H9 (cell line): Measurements from ENCODE around the gene GCG. TPM values are rescaled to one million over a fixed set of nuclear protein-coding genes. Genes with fewer than 3 reads are reported as not detected.

Source experiments
- DNase-seq: peaks from one replicate; pipeline ENCODE4 v3.0.0-alpha.2; 2017
- H2AFZ ChIP-seq: one replicate; pipeline ENCODE4 v1.6.1; 2013; ENCODE audit warnings: mild to moderate bottlenecking, low read length, control low read depth, moderate library complexity
- H2AK5ac ChIP-seq: 2 replicates; pipeline ENCODE4 v1.6.1; 2013; ENCODE audit warnings: low read length, control low read depth, mixed read lengths; ENCODE audit not compliant: insufficient read length
- H2BK120ac ChIP-seq: one replicate; pipeline ENCODE4 v1.6.1; 2013; ENCODE audit warnings: low read depth, mild to moderate bottlenecking, low read length, control low read depth, inconsistent platforms; ENCODE audit not compliant: poor library complexity, severe bottlenecking
- H2BK12ac ChIP-seq: 2 replicates; pipeline ENCODE4 v1.6.1; 2013; ENCODE audit warnings: low read length, control low read depth, mixed read lengths, low read depth; ENCODE audit not compliant: insufficient read length
- H2BK15ac ChIP-seq: 2 replicates; pipeline ENCODE4 v1.6.1; 2013; ENCODE audit warnings: low read depth, low read length, control low read depth
- H2BK20ac ChIP-seq: one replicate; pipeline ENCODE4 v1.6.1; 2013; ENCODE audit warnings: low read depth, mild to moderate bottlenecking, low read length, control low read depth, inconsistent platforms; ENCODE audit not compliant: poor library complexity, severe bottlenecking
- H2BK5ac ChIP-seq: 2 replicates; pipeline ENCODE4 v1.6.1; 2013; ENCODE audit warnings: low read length, control low read depth, mixed read lengths; ENCODE audit not compliant: insufficient read length
- H3K14ac ChIP-seq: 2 replicates; pipeline ENCODE4 v1.6.1; 2013; ENCODE audit warnings: low read length, control low read depth; ENCODE audit not compliant: insufficient read depth
- H3K18ac ChIP-seq: 2 replicates; pipeline ENCODE4 v1.6.1; 2013; ENCODE audit warnings: low read depth, mild to moderate bottlenecking, mixed read lengths, low read length, control low read depth; ENCODE audit not compliant: insufficient read length
- H3K23ac ChIP-seq: 2 replicates; pipeline ENCODE4 v1.6.1; 2013; ENCODE audit warnings: low read length, control low read depth, mixed read lengths, low read depth; ENCODE audit not compliant: insufficient read length
- H3K23me2 ChIP-seq: 2 replicates; pipeline ENCODE4 v1.6.1; 2013; ENCODE audit warnings: low read depth, mild to moderate bottlenecking, mixed read lengths, low read length, control low read depth; ENCODE audit not compliant: insufficient read length, poor library complexity, severe bottlenecking
- H3K27ac ChIP-seq: 2 replicates; pipeline ENCODE4 v1.5.1; 2013; ENCODE audit warnings: low read length, control low read depth, mixed read lengths, low read depth; ENCODE audit not compliant: insufficient read length
- H3K27me3 ChIP-seq: 2 replicates; pipeline ENCODE4 v1.6.1; 2013; ENCODE audit warnings: low read length, control low read depth, inconsistent platforms; ENCODE audit not compliant: insufficient read depth
- H3K4ac ChIP-seq: 2 replicates; pipeline ENCODE4 v1.6.1; 2013; ENCODE audit warnings: low read depth, mild to moderate bottlenecking, control low read depth, inconsistent platforms, low read length, moderate library complexity
- H3K4me1 ChIP-seq: 2 replicates; pipeline ENCODE4 v1.6.1; 2013; ENCODE audit warnings: low read length, control low read depth, inconsistent platforms; ENCODE audit not compliant: insufficient read depth
- H3K4me2 ChIP-seq: 2 replicates; pipeline ENCODE4 v1.6.1; 2013; ENCODE audit warnings: low read length, control low read depth, mixed read lengths; ENCODE audit not compliant: insufficient read length, insufficient read depth
- H3K56ac ChIP-seq: 2 replicates; pipeline ENCODE4 v1.6.1; 2013; ENCODE audit warnings: low read depth, mild to moderate bottlenecking, mixed read lengths, low read length, control low read depth; ENCODE audit not compliant: insufficient read length
- H3K79me1 ChIP-seq: 2 replicates; pipeline ENCODE4 v1.6.1; 2013; ENCODE audit warnings: low read depth, mild to moderate bottlenecking, moderate library complexity, low read length, control low read depth, inconsistent platforms; ENCODE audit not compliant: insufficient read depth, poor library complexity, severe bottlenecking
- H3K79me2 ChIP-seq: 2 replicates; pipeline ENCODE4 v1.6.1; 2013; ENCODE audit warnings: low read length, control low read depth, inconsistent platforms; ENCODE audit not compliant: insufficient read depth
- H3K9ac ChIP-seq: 2 replicates; pipeline ENCODE4 v1.6.1; 2013; ENCODE audit warnings: low read length, control low read depth, mixed read lengths; ENCODE audit not compliant: insufficient read length; ENCODE audit errors: extremely low read depth
- H3K9me3 ChIP-seq: one replicate; pipeline ENCODE4 v1.6.1; 2013; ENCODE audit warnings: low read depth, low read length, inconsistent platforms; ENCODE audit not compliant: control insufficient read depth
- H3T11ph ChIP-seq: one replicate; pipeline ENCODE4 v1.6.1; 2013; ENCODE audit warnings: mild to moderate bottlenecking, low read length, control low read depth, inconsistent platforms
- H4K20me1 ChIP-seq: one replicate; pipeline ENCODE4 v1.6.1; 2013; ENCODE audit not compliant: control insufficient read depth, insufficient read length, insufficient read depth
- H4K5ac ChIP-seq: 2 replicates; pipeline ENCODE4 v1.6.1; 2013; ENCODE audit warnings: low read depth, mild to moderate bottlenecking, mixed read lengths, low read length, control low read depth; ENCODE audit not compliant: insufficient read length
- H4K8ac ChIP-seq: replicated peaks from 2 replicates; pipeline ENCODE4 v1.6.1; 2013; ENCODE audit warnings: low read length, control low read depth, mixed read lengths, low read depth; ENCODE audit not compliant: insufficient read length
- H4K91ac ChIP-seq: 2 replicates; pipeline ENCODE4 v1.6.1; 2013; ENCODE audit warnings: low read depth, mild to moderate bottlenecking, moderate library complexity, mixed read lengths, low read length, control low read depth; ENCODE audit not compliant: insufficient read length
- H3K27ac Mint-ChIP-seq, 3 experiments: 2 replicates in 2 of 3; 3 replicates in 1 of 3; pipeline ENCODE4 v1.8.0; 2020 to 2021; ENCODE audit warnings: mixed read lengths in 3 of 3, mild to moderate bottlenecking in 1 of 3, moderate library complexity in 1 of 3
- H3K27me3 Mint-ChIP-seq: 2 replicates; pipeline ENCODE4 v1.8.0; 2021; ENCODE audit warnings: low read depth, mild to moderate bottlenecking, moderate library complexity, mixed read lengths
- H3K36me3 Mint-ChIP-seq, 3 experiments: 2 replicates in 2 of 3; 3 replicates in 1 of 3; pipeline ENCODE4 v1.8.0; 2020 to 2021; ENCODE audit warnings: low read depth in 3 of 3, mixed read lengths in 3 of 3; ENCODE audit not compliant: insufficient read depth in 1 of 3
- H3K4me1 Mint-ChIP-seq, 2 experiments: 2 replicates each; pipeline ENCODE4 v1.8.0; 2020; ENCODE audit warnings: mixed read lengths in 2 of 2
- H3K4me3 Mint-ChIP-seq, 2 experiments: 2 replicates in 1 of 2; 3 replicates in 1 of 2; pipeline ENCODE4 v1.8.0; 2020 to 2021; ENCODE audit warnings: mild to moderate bottlenecking in 2 of 2, mixed read lengths in 2 of 2, moderate library complexity in 1 of 2
- H3K9me3 Mint-ChIP-seq, 2 experiments: 2 replicates in 1 of 2; 3 replicates in 1 of 2; pipeline ENCODE4 v1.8.0; 2020; ENCODE audit warnings: mild to moderate bottlenecking in 2 of 2, mixed read lengths in 2 of 2, moderate library complexity in 1 of 2
- WGBS: extraction: QIAGEN DNeasy Blood & Tissue Kit; methylation state at CpG from one replicate; pipeline ENCODE4 v1.1.7; 2013; ENCODE audit warnings: missing lambda C conversion rate, low lambda C conversion rate, mixed read lengths; ENCODE audit not compliant: insufficient read length; ENCODE audit errors: extremely low coverage; 5-methylcytosine and 5-hydroxymethylcytosine counted together
- total RNA-seq: library from RNA; stranded (reverse); gene quantifications from 2 replicates; pipeline ENCODE4 v1.2.1, GENCODE V29; 2021
- TF ChIP-seq, protein P1 (sequence below): fragments of 200-600 bp; sonication (generic); conservative IDR thresholded peaks from 3 replicates; pipeline ENCODE4 v1.8.0; 2021; ENCODE audit warnings: antibody characterized with exemption, mild to moderate bottlenecking

Gene GCG
- total RNA-seq, 1 experiment from 2014 or later: not detected

DNA sequence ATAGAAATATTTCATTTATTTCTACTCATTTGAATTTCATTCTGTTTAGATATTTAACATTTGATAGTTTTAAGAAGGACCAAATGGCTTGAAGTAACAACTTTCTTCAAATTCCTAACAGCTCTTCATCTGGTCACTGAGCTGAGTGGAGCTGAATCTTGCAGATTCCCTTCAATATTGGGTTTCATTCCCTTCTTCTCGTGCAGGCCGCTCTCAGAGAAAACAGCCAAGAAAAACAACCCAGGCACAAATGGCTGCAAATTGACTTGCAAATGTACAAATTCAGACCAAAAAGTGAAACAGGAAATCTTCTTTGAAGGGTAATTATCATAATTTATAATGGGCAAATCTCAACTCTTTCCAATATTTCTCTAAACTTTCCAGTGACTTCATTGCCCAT, 30.3 kb upstream of the GCG start:
- Mint-ChIP-seq H3K4me3 (no peak overlapping the region), H3K27me3 (no peaks in the 10 kb centered on the region), H3K9me3 (no peaks in the 10 kb centered on the region), H3K27ac (no peak overlapping the region), H3K4me1 (0 out of 4 replicates have a peak, but pooled peaks cover 0 to under 1% of the 10 kb centered on the region in 2 experiments), H3K36me3 (no peaks in the 10 kb centered on the region)
- WGBS: no CpG with 5 or more reads among the region's 2 CpGs
- H4K5ac ChIP-seq: no peak overlapping the region
- H2BK20ac ChIP-seq: no peak overlapping the region
- H2BK12ac ChIP-seq: no peak overlapping the region
- H3K56ac ChIP-seq: no peak overlapping the region
- H2AK5ac ChIP-seq: no peak overlapping the region
- H3K79me1 ChIP-seq: no peaks in the 10 kb centered on the region
- H4K91ac ChIP-seq: no peak overlapping the region
- DNase-seq: no peak
- no peak overlapping the region for H4K8ac ChIP-seq
- H2AFZ ChIP-seq: no peak overlapping the region
- no peak overlapping the region for H3K23ac ChIP-seq
- H3K4ac ChIP-seq: no peak overlapping the region
- no peak overlapping the region for H2BK5ac ChIP-seq
- no peak overlapping the region for H3K18ac ChIP-seq
- no peaks in the 10 kb centered on the region for H3K9me3 ChIP-seq
- no peak overlapping the region for H3K14ac ChIP-seq
- no peak overlapping the region for H2BK15ac ChIP-seq
- H3T11ph ChIP-seq: no peak overlapping the region
- H3K27ac ChIP-seq: no peak overlapping the region
- H3K79me2 ChIP-seq: no peaks in the 10 kb centered on the region
- H3K27me3 ChIP-seq: no peaks in the 10 kb centered on the region
- no peak overlapping the region for H3K4me2 ChIP-seq
- H3K9ac ChIP-seq: no peak overlapping the region
- H3K23me2 ChIP-seq: no peaks in the 10 kb centered on the region
- H2BK120ac ChIP-seq: no peak overlapping the region
- H4K20me1 ChIP-seq: no peaks in the 10 kb centered on the region
- no peaks in the 10 kb centered on the region for H3K4me1 ChIP-seq
- TF ChIP-seq, protein P1, sequence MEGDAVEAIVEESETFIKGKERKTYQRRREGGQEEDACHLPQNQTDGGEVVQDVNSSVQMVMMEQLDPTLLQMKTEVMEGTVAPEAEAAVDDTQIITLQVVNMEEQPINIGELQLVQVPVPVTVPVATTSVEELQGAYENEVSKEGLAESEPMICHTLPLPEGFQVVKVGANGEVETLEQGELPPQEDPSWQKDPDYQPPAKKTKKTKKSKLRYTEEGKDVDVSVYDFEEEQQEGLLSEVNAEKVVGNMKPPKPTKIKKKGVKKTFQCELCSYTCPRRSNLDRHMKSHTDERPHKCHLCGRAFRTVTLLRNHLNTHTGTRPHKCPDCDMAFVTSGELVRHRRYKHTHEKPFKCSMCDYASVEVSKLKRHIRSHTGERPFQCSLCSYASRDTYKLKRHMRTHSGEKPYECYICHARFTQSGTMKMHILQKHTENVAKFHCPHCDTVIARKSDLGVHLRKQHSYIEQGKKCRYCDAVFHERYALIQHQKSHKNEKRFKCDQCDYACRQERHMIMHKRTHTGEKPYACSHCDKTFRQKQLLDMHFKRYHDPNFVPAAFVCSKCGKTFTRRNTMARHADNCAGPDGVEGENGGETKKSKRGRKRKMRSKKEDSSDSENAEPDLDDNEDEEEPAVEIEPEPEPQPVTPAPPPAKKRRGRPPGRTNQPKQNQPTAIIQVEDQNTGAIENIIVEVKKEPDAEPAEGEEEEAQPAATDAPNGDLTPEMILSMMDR: no peak
